IMR-90 (cell line): Measurements from ENCODE around the gene XPNPEP2. TPM values are rescaled to one million over a fixed set of nuclear protein-coding genes. Genes with fewer than 3 reads are reported as not detected.

Experiments used
- ATAC-seq: fragments of 200-7000 bp; cut with Tn5 transposase; 2 replicates; pipeline ENCODE4 v1.9.1; 2020; ENCODE audit warnings: low read depth, mild to moderate bottlenecking, moderate library complexity
- BruUV-seq: library from RNA; stranded (reverse); fragments of 400-500 nt; replicated peaks from 2 replicates; lab custom pipeline; 2021; lab: Mats Ljungman, UMichigan
- CTCF ChIA-PET: fragments of 300-600 bp; formaldehyde crosslinking; extraction: SDS; loops from one replicate; lab custom pipeline; 2021; ENCODE audit warnings: antibody characterized with exemption; lab: Yijun Ruan, JAX
- POLR2A ChIA-PET: fragments of 300-600 bp; sonication (Branson Sonifier 250); formaldehyde crosslinking; loops from one replicate; lab custom pipeline; 2022; ENCODE audit warnings: antibody characterized with exemption; ENCODE audit not compliant: unreplicated experiment; lab: Charles Lee
- DNase-seq: peaks from one replicate; pipeline ENCODE4 v3.0.0; 2013
- H2AFZ ChIP-seq: replicated peaks from 2 replicates; pipeline ENCODE3; 2013; ENCODE audit warnings: low read length, mild to moderate bottlenecking; ENCODE audit not compliant: poor library complexity
- H2AK5ac ChIP-seq: 2 replicates; pipeline ENCODE4 v1.6.1; 2013; ENCODE audit warnings: low read depth, low read length, inconsistent platforms
- H2AK9ac ChIP-seq: replicated peaks from 2 replicates; pipeline ENCODE3; 2013; ENCODE audit warnings: mild to moderate bottlenecking, low read depth, low read length, moderate library complexity; ENCODE audit not compliant: poor library complexity
- H2BK120ac ChIP-seq: 2 replicates; pipeline ENCODE4 v1.6.1; 2013; ENCODE audit warnings: low read depth, low read length, inconsistent platforms
- H2BK15ac ChIP-seq: 3 replicates; pipeline ENCODE4 v1.6.1; 2013; ENCODE audit warnings: low read depth, low read length, inconsistent platforms
- H2BK20ac ChIP-seq: 2 replicates; pipeline ENCODE4 v1.6.1; 2013; ENCODE audit warnings: low read depth, mild to moderate bottlenecking, inconsistent platforms, low read length, moderate library complexity
- H2BK5ac ChIP-seq: 2 replicates; pipeline ENCODE4 v1.6.1; 2013; ENCODE audit warnings: mild to moderate bottlenecking, low read depth, low read length, inconsistent platforms; ENCODE audit not compliant: poor library complexity, severe bottlenecking
- H3K14ac ChIP-seq: replicated peaks from 2 replicates; pipeline ENCODE4 v1.6.1; 2013; ENCODE audit warnings: low read depth, low read length, inconsistent platforms
- H3K18ac ChIP-seq: 2 replicates; pipeline ENCODE4 v1.6.1; 2013; ENCODE audit warnings: low read depth, low read length, control low read depth
- H3K23ac ChIP-seq: 2 replicates; pipeline ENCODE4 v1.6.1; 2013; ENCODE audit warnings: low read depth, low read length, inconsistent platforms
- H3K27ac ChIP-seq: 2 replicates; pipeline ENCODE4 v1.5.1; 2013; ENCODE audit warnings: mild to moderate bottlenecking, control low read depth, low read length; ENCODE audit not compliant: insufficient read depth
- H3K27me3 ChIP-seq: 2 replicates; pipeline ENCODE4 v1.6.1; 2013; ENCODE audit warnings: low read length; ENCODE audit not compliant: control insufficient read depth, insufficient read depth
- H3K36me3 ChIP-seq: 2 replicates; pipeline ENCODE4 v1.6.1; 2013; ENCODE audit warnings: low read length, mixed read lengths; ENCODE audit not compliant: control insufficient read depth, insufficient read depth
- H3K4ac ChIP-seq: 2 replicates; pipeline ENCODE4 v1.6.1; 2013; ENCODE audit warnings: low read depth, low read length, inconsistent platforms
- H3K4me1 ChIP-seq: 2 replicates; pipeline ENCODE4 v1.6.1; 2013; ENCODE audit warnings: low read length, mixed read lengths; ENCODE audit not compliant: control insufficient read depth, insufficient read depth
- H3K4me2 ChIP-seq: 2 replicates; pipeline ENCODE4 v1.6.1; 2013; ENCODE audit warnings: low read depth, mild to moderate bottlenecking, control low read depth, low read length, moderate library complexity
- H3K4me3 ChIP-seq: 2 replicates; pipeline ENCODE4 v1.5.1; 2013; ENCODE audit warnings: low read depth, mild to moderate bottlenecking, control low read depth, low read length, moderate library complexity; ENCODE audit not compliant: insufficient read depth
- H3K56ac ChIP-seq: 2 replicates; pipeline ENCODE4 v1.6.1; 2013; ENCODE audit warnings: low read length, inconsistent platforms; ENCODE audit not compliant: insufficient read depth; ENCODE audit errors: extremely low read depth
- H3K79me1 ChIP-seq, 2 experiments: 2 replicates each; pipeline ENCODE4 v1.6.1; 2013; ENCODE audit warnings: low read length in 2 of 2, inconsistent platforms in 1 of 2, low read depth in 1 of 2
- H3K9ac ChIP-seq: 2 replicates; pipeline ENCODE4 v1.6.1; 2013; ENCODE audit warnings: low read depth, low read length, control low read depth
- H3K9me1 ChIP-seq: 2 replicates; pipeline ENCODE4 v1.6.1; 2013; ENCODE audit warnings: low read length, inconsistent platforms; ENCODE audit not compliant: insufficient read depth
- H3K9me3 ChIP-seq: 2 replicates; pipeline ENCODE4 v1.6.1; 2013; ENCODE audit warnings: low read length; ENCODE audit not compliant: control insufficient read depth, insufficient read depth
- H4K20me1 ChIP-seq: 2 replicates; pipeline ENCODE4 v1.6.1; 2013; ENCODE audit warnings: low read length, inconsistent platforms; ENCODE audit not compliant: insufficient read depth
- H4K5ac ChIP-seq: 2 replicates; pipeline ENCODE4 v1.6.1; 2013; ENCODE audit warnings: mild to moderate bottlenecking, low read depth, low read length, control low read depth
- H4K8ac ChIP-seq, 2 experiments: 2 replicates each; pipeline ENCODE4 v1.6.1; 2013; ENCODE audit warnings: low read depth in 2 of 2, low read length in 2 of 2, control low read depth in 1 of 2, inconsistent platforms in 1 of 2
- H4K91ac ChIP-seq: 2 replicates; pipeline ENCODE4 v1.6.1; 2013; ENCODE audit warnings: low read depth, low read length, inconsistent platforms; ENCODE audit not compliant: insufficient read depth
- BHLHE40 ChIP-seq: fragments of 150-350 bp; IDR thresholded peaks from 2 replicates; pipeline ENCODE4 v1.6.1; 2016; ENCODE audit warnings: mild to moderate bottlenecking, low read depth, low read length
- CHD1 ChIP-seq: IDR thresholded peaks from 2 replicates; pipeline ENCODE4 v1.6.1; 2012; ENCODE audit warnings: low read depth, low read length, improper control_type of control experiment
- CTCF ChIP-seq: conservative IDR thresholded peaks from 2 replicates; pipeline ENCODE4 v1.5.1; 2012; ENCODE audit warnings: mild to moderate bottlenecking, low read depth, low read length, improper control_type of control experiment
- FOS ChIP-seq: fragments of 150-350 bp; IDR thresholded peaks from 2 replicates; pipeline ENCODE4 v1.6.1; 2016; ENCODE audit warnings: low read depth, low read length
- MAFK ChIP-seq: IDR thresholded peaks from 2 replicates; pipeline ENCODE4 v1.6.1; 2012; ENCODE audit warnings: low read depth, low read length, improper control_type of control experiment
- MAZ ChIP-seq: IDR thresholded peaks from 2 replicates; pipeline ENCODE4 v1.6.1; 2012; ENCODE audit warnings: low read depth, mild to moderate bottlenecking, low read length, improper control_type of control experiment, moderate library complexity, borderline replicate concordance
- MXI1 ChIP-seq: IDR thresholded peaks from 2 replicates; pipeline ENCODE4 v1.6.1; 2012; ENCODE audit warnings: low read depth, mild to moderate bottlenecking, low read length, moderate library complexity, borderline replicate concordance
- NFE2L2 ChIP-seq: fragments of 150-350 bp; IDR thresholded peaks from 2 replicates; pipeline ENCODE4 v1.6.1; 2016; ENCODE audit warnings: low read depth, mild to moderate bottlenecking, low read length
- POLR2A ChIP-seq: IDR thresholded peaks from 2 replicates; pipeline ENCODE4 v1.6.1; 2012; ENCODE audit warnings: mild to moderate bottlenecking, low read depth, low read length
- RAD21 ChIP-seq: IDR thresholded peaks from 2 replicates; pipeline ENCODE4 v1.6.1; 2012; ENCODE audit warnings: low read length, improper control_type of control experiment
- RFX5 ChIP-seq: IDR thresholded peaks from 2 replicates; pipeline ENCODE4 v1.8.0; 2012; ENCODE audit warnings: low read depth, mild to moderate bottlenecking, low read length, moderate library complexity
- WGBS, 2 experiments: methylation state at CpG; one replicate each; pipeline versions ENCODE4 v1.1.5 to v1.1.7; 2013; ENCODE audit warnings: missing lambda C conversion rate in 2 of 2; ENCODE audit not compliant: insufficient read length in 1 of 2; ENCODE audit errors: extremely low coverage in 2 of 2; 5-methylcytosine and 5-hydroxymethylcytosine counted together
- dilution Hi-C: fragments of 300-500 bp; cut with HindIII; formaldehyde crosslinking; loops from one replicate; pipeline ENCODE4 v1.14.3; 2018; ENCODE audit warnings: low sequenced_read_pairs; ENCODE audit not compliant: unreplicated experiment
- in situ Hi-C: fragments of 300-500 bp; cut with MboI; formaldehyde crosslinking; loops from 3 replicates; pipeline ENCODE4 v1.14.3; 2019; ENCODE audit warnings: low sequenced_read_pairs, inconsistent platforms, mixed read lengths
- intact Hi-C: fragments of 100-400 bp; cut with micrococcal nuclease; formaldehyde crosslinking; loops from 2 replicates; pipeline ENCODE4 v1.10.0; 2022
- polyA plus RNA-seq, 3 experiments: library from polyadenylated mRNA; depleted of rRNA; stranded (reverse); fragments of >200 nt; gene quantifications; 2 replicates each; pipeline ENCODE4 v1.2.3, GENCODE V29; 2012; ENCODE audit warnings: low replicate concordance in 1 of 3
- total RNA-seq: library from RNA; depleted of rRNA; stranded (reverse); fragments of >200 nt; gene quantifications from 2 replicates; pipeline ENCODE4 v1.2.3, GENCODE V29; 2012

Gene XPNPEP2
- total and polyA plus RNA-seq, 2 of the 4 experiments (the other 2 are of a cell fraction): under 0.01 to 0.07 TPM

- CTCF ChIA-PET: no interaction called here
- H4K20me1 ChIP-seq: no peaks in the 10 kb centered on the region
- H3K4me3 ChIP-seq: no peak overlapping the region
- no peak overlapping the region for H2AK9ac ChIP-seq
- no peak for DNase-seq
- no peaks in the 10 kb centered on the region for H3K79me1 ChIP-seq
- H2BK20ac ChIP-seq: no peak overlapping the region
- no peak overlapping the region for H2AFZ ChIP-seq
- H3K4me2 ChIP-seq: no peak overlapping the region
- H3K27ac ChIP-seq: no peak overlapping the region
- H4K8ac ChIP-seq: no peak overlapping the region
- TF ChIP-seq FOS (no peak), RAD21 (no peak), POLR2A (no peak), NFE2L2 (no peak), MAZ (no peak), MXI1 (no peak), CHD1 (no peak), CTCF (no peak), RFX5 (no peak), BHLHE40 (no peak), MAFK (no peak)
- H2AK5ac ChIP-seq: no peak overlapping the region
- no peaks in the 10 kb centered on the region for H3K9me3 ChIP-seq
- no peaks in the 10 kb centered on the region for H3K36me3 ChIP-seq
- H2BK120ac ChIP-seq: no peak overlapping the region
- no peak overlapping the region for H2BK5ac ChIP-seq
- H3K9me1 ChIP-seq: no peaks in the 10 kb centered on the region
- BruUV-seq: no TSS peak
- POLR2A ChIA-PET: no interaction called here
- H2BK15ac ChIP-seq: no peak overlapping the region
- H3K18ac ChIP-seq: no peak overlapping the region
- H3K9ac ChIP-seq: no peak overlapping the region
- H3K27me3 ChIP-seq: peaks cover 10% of the 10 kb centered on the region
- no peak overlapping the region for H3K14ac ChIP-seq
- H4K5ac ChIP-seq: no peak overlapping the region
- WGBS, 2 experiments: no CpG with 5 or more reads among the region's 4 CpGs
- H3K23ac ChIP-seq: no peak overlapping the region
- no peak overlapping the region for H3K4ac ChIP-seq
- no peak for ATAC-seq
- in situ Hi-C loops (no loop called here), intact Hi-C loops (no loop called here), dilution Hi-C loops (no loop called here)
- peaks cover 4% of the 10 kb centered on the region for H3K4me1 ChIP-seq
- H3K56ac ChIP-seq: no peak overlapping the region
- H4K91ac ChIP-seq: no peak overlapping the region
Measured at GRCh38 chrX:129714581-129714980, 24.2 kb upstream of the XPNPEP2 start.
